Keratinocyte (primary cell): ENCODE data around the gene JPT2. TPM values are rescaled to one million over a fixed set of nuclear protein-coding genes. Genes with fewer than 3 reads are reported as not detected.

Experiments used
- DNase-seq: peaks from one replicate; pipeline ENCODE4 v3.0.0-alpha.2; 2011; ENCODE audit warnings: low read depth, missing footprints, low spot score
- FAIRE-seq: peaks from 2 replicates; lab custom pipeline; 2011; peaks lifted over from hg19 to GRCh38; lab: Jason Lieb, UNC
- H2AFZ ChIP-seq: 2 replicates; pipeline ENCODE4 v1.6.0; 2012; ENCODE audit warnings: low read length, control low read depth, inconsistent platforms; ENCODE audit not compliant: control insufficient read depth
- H3K27ac ChIP-seq: 2 replicates; pipeline ENCODE4 v1.5.1; 2011; ENCODE audit warnings: low read length; ENCODE audit not compliant: control insufficient read depth, insufficient read depth
- H3K27me3 ChIP-seq: 3 replicates; pipeline ENCODE4 v1.6.0; 2011; ENCODE audit warnings: low read length; ENCODE audit not compliant: control insufficient read depth, insufficient read depth; ENCODE audit errors: extremely low read depth
- H3K36me3 ChIP-seq, 2 experiments: 2 replicates in 1 of 2; 3 replicates in 1 of 2; pipeline ENCODE4 v1.5.1; 2011; ENCODE audit warnings: low read length in 2 of 2, mild to moderate bottlenecking in 1 of 2; ENCODE audit not compliant: control insufficient read depth in 2 of 2, insufficient read depth in 2 of 2; ENCODE audit errors: extremely low read depth in 1 of 2
- H3K4me1 ChIP-seq: 3 replicates; pipeline ENCODE4 v1.5.1; 2011; ENCODE audit warnings: low read length; ENCODE audit not compliant: control insufficient read depth, insufficient read depth; ENCODE audit errors: extremely low read depth
- H3K4me2 ChIP-seq: 3 replicates; pipeline ENCODE4 v1.6.0; 2011; ENCODE audit warnings: low read depth, low read length; ENCODE audit not compliant: control insufficient read depth, insufficient read depth; ENCODE audit errors: extremely low read depth
- H3K4me3 ChIP-seq, 3 experiments: fragments of 200-600 bp in 1 of 3; sonication (generic) in 1 of 3; 2 replicates in 2 of 3; 3 replicates in 1 of 3; pipeline ENCODE4 v1.5.1; 2011 to 2016; ENCODE audit warnings: low read length in 3 of 3, mild to moderate bottlenecking in 3 of 3, control low read depth in 2 of 3, inconsistent platforms in 1 of 3, low read depth in 1 of 3, mixed read lengths in 1 of 3, mixed run types in 1 of 3, moderate library complexity in 1 of 3; ENCODE audit not compliant: control insufficient read depth in 2 of 3, insufficient read depth in 2 of 3; ENCODE audit errors: extremely low read depth in 1 of 3
- H3K79me2 ChIP-seq: 2 replicates; pipeline ENCODE4 v1.6.0; 2012; ENCODE audit warnings: low read length; ENCODE audit not compliant: control insufficient read depth, insufficient read depth
- H3K9ac ChIP-seq: 3 replicates; pipeline ENCODE4 v1.6.0; 2011; ENCODE audit warnings: low read length; ENCODE audit not compliant: control insufficient read depth, insufficient read depth; ENCODE audit errors: extremely low read depth
- H3K9me1 ChIP-seq: 3 replicates; pipeline ENCODE4 v1.6.0; 2011; ENCODE audit warnings: low read length; ENCODE audit not compliant: control insufficient read depth, insufficient read depth; ENCODE audit errors: extremely low read depth
- H3K9me3 ChIP-seq: 2 replicates; pipeline ENCODE4 v1.5.1; 2012; ENCODE audit warnings: low read depth, low read length; ENCODE audit not compliant: control insufficient read depth
- H4K20me1 ChIP-seq: 3 replicates; pipeline ENCODE4 v1.6.0; 2011; ENCODE audit warnings: low read length; ENCODE audit not compliant: control insufficient read depth, insufficient read depth; ENCODE audit errors: extremely low read depth
- CTCF ChIP-seq, 3 experiments: IDR thresholded peaks in 1 of 3; conservative IDR thresholded peaks in 1 of 3; optimal IDR thresholded peaks in 1 of 3; 2 replicates in 2 of 3; 3 replicates in 1 of 3; pipeline versions ENCODE3 to v1.5.1; 2011; ENCODE audit warnings: low read length in 3 of 3, mild to moderate bottlenecking in 3 of 3, moderate library complexity in 2 of 3, control low read depth in 1 of 3, inconsistent platforms in 1 of 3; ENCODE audit not compliant: insufficient read depth in 2 of 3; ENCODE audit errors: extremely low read depth in 1 of 3
- EZH2 ChIP-seq: IDR thresholded peaks from one replicate; pipeline ENCODE4 v1.6.1; 2012; ENCODE audit warnings: inconsistent platforms, mild to moderate bottlenecking, low read length, moderate library complexity
- dilution Hi-C: fragments of 300-500 bp; cut with MboI; formaldehyde crosslinking; loops from one replicate; pipeline ENCODE4 v1.7.0; 2020; ENCODE audit warnings: low sequenced_read_pairs; ENCODE audit not compliant: extremely low pct_ligation_motif_present
- polyA plus RNA-seq, 5 experiments: library from polyadenylated mRNA; depleted of rRNA in 3 of 5; stranded (reverse) in 3 of 5; stranded (forward) in 1 of 5; unstranded in 1 of 5; fragments of >200 nt; gene quantifications; 1 replicate in 1 of 5; 2 replicates in 3 of 5; 3 replicates in 1 of 5; pipeline versions ENCODE4 v1.2.1 to v1.2.3, GENCODE V29; 2011 to 2012; ENCODE audit warnings: missing spikeins in 2 of 5, low read depth in 1 of 5, low replicate concordance in 1 of 5

Gene JPT2
- polyA plus RNA-seq, 1 donor (not counting 4 experiments of a cell fraction or from before 2014, with no cell fraction given): 166 TPM

GRCh38 chr16:1647856-1648255 lies 30.2 kb upstream of the JPT2 start:
- Histone ChIP-seq H3K9me3 (no peaks in the 10 kb centered on the region), H4K20me1 (peaks cover 20% of the 10 kb centered on the region), H3K9me1 (no peaks in the 10 kb centered on the region), H3K4me1 (peaks cover 11% of the 10 kb centered on the region), H2AFZ (no peak overlapping the region), H3K27me3 (no peaks in the 10 kb centered on the region), H3K4me2 (no peak overlapping the region), H3K79me2 (peaks cover 5% of the 10 kb centered on the region), H3K36me3 (peaks cover 18 to 24% of the 10 kb centered on the region in 2 experiments), H3K4me3 (no peak overlapping the region), H3K27ac (no peak overlapping the region), H3K9ac (no peak overlapping the region)
- TF ChIP-seq EZH2 (no peak), CTCF (optimal IDR thresholded peaks at IDR 0.05 in 1 of 3, IDR thresholded peaks at IDR 0.05 in 1 of 3, conservative IDR thresholded peaks at IDR 0.05 in 1 of 3; ENCODE audit: extremely low read depth in 1 of 3, insufficient read depth in 2 of 3, low read length in 3 of 3) (no peak)
- FAIRE-seq: no peak
- DNase-seq: no peak
- dilution Hi-C loops: no loop called here

GRCh38 chr16:1650131-1650530 lies 27.9 kb upstream of the JPT2 start:
- dilution Hi-C loops: no loop called here
- H3K4me2 ChIP-seq: no peak overlapping the region
- H3K36me3 ChIP-seq: peaks cover 21 to 28% of the 10 kb centered on the region in 2 experiments
- H3K4me3 ChIP-seq: no peak overlapping the region
- DNase-seq (no peak), FAIRE-seq (no peak)
- no peaks in the 10 kb centered on the region for H3K9me1 ChIP-seq
- H3K9ac ChIP-seq: no peak overlapping the region
- no peaks in the 10 kb centered on the region for H3K9me3 ChIP-seq
- no peaks in the 10 kb centered on the region for H3K27me3 ChIP-seq
- H3K79me2 ChIP-seq: peaks cover 5% of the 10 kb centered on the region
- H2AFZ ChIP-seq: no peak overlapping the region
- H3K4me1 ChIP-seq: peaks cover 11% of the 10 kb centered on the region
- peaks cover 20% of the 10 kb centered on the region for H4K20me1 ChIP-seq
- H3K27ac ChIP-seq: no peak overlapping the region
- TF ChIP-seq EZH2 (no peak), CTCF (optimal IDR thresholded peaks at IDR 0.05 in 1 of 3, IDR thresholded peaks at IDR 0.05 in 1 of 3, conservative IDR thresholded peaks at IDR 0.05 in 1 of 3; ENCODE audit: extremely low read depth in 1 of 3, insufficient read depth in 2 of 3, low read length in 3 of 3) (no peak)
